GM20431 (cell line): ENCODE data around the gene ESR1.

ENCODE experiments used
- in situ Hi-C: fragments of 300-500 bp; cut with MseI, MboI; formaldehyde crosslinking; loops from one replicate; pipeline ENCODE4 v1.15.0; 2020; ENCODE audit warnings: low sequenced_read_pairs; ENCODE audit not compliant: unreplicated experiment

The ESR1 gene

GRCh38 chr6:151807513-151808370 is at the start of gene ESR1:
Gene ESR1, plus strand, starts transcription at chr6:151807682. Its CDS starts 231 bp downstream, at chr6:151807913.
- in situ Hi-C loops = no loop called here

- in situ Hi-C loops = loop anchor here (25.0 kb wide), 1 partner anchor 377 kb away; no protein-coding TSS in a partner anchor
Observed at GRCh38 chr6:151760486-151760885, 47.0 kb upstream of the ESR1 start.

GRCh38 chr6:151761851-151762250 is 45.6 kb upstream of the ESR1 start:
- in situ Hi-C loops = loop anchor here (25.0 kb wide), 1 partner anchor 375 kb away; no protein-coding TSS in a partner anchor

GRCh38 chr6:151762817-151763216 is 44.7 kb upstream of the ESR1 start:
- in situ Hi-C loops = loop anchor here (25.0 kb wide), 1 partner anchor 374 kb away; no protein-coding TSS in a partner anchor

GRCh38 chr6:151763303-151763702 is 44.2 kb upstream of the ESR1 start:
- in situ Hi-C loops = loop anchor here (25.0 kb wide), 1 partner anchor 374 kb away; no protein-coding TSS in a partner anchor

- in situ Hi-C loops = loop anchor here (25.0 kb wide), 1 partner anchor 373 kb away; no protein-coding TSS in a partner anchor
Observed at GRCh38 chr6:151763938-151764680, 43.4 kb upstream of the ESR1 start.

GRCh38 chr6:151765444-151765886 is 42.0 kb upstream of the ESR1 start:
- in situ Hi-C loops = loop anchor here (25.0 kb wide), 1 partner anchor 372 kb away; no protein-coding TSS in a partner anchor

- in situ Hi-C loops = loop anchor here (25.0 kb wide), 1 partner anchor 365 kb away; no protein-coding TSS in a partner anchor
Observed at GRCh38 chr6:151772446-151772845, 35.0 kb upstream of the ESR1 start.

GRCh38 chr6:151773382-151773781 is 34.1 kb upstream of the ESR1 start:
- in situ Hi-C loops = loop anchor here (25.0 kb wide), 1 partner anchor 364 kb away; no protein-coding TSS in a partner anchor

GRCh38 chr6:151782560-151782959 is 24.9 kb upstream of the ESR1 start:
- in situ Hi-C loops = no loop called here

- in situ Hi-C loops = no loop called here
Observed at GRCh38 chr6:151783692-151784091, 23.8 kb upstream of the ESR1 start.

- in situ Hi-C loops = no loop called here
Observed at GRCh38 chr6:151784441-151785214, 22.9 kb upstream of the ESR1 start.

GRCh38 chr6:151796842-151797530 is 10.5 kb upstream of the ESR1 start:
- in situ Hi-C loops = no loop called here

GRCh38 chr6:151803743-151804142 is 3.7 kb upstream of the ESR1 start:
- in situ Hi-C loops = no loop called here

GRCh38 chr6:151804585-151805285 is 2.7 kb upstream of the ESR1 start:
- in situ Hi-C loops = no loop called here

GRCh38 chr6:151805286-151805840 is 2.1 kb upstream of the ESR1 start:
- in situ Hi-C loops = no loop called here

GRCh38 chr6:151806757-151807512 is 547 bp upstream of the ESR1 start:
- in situ Hi-C loops = no loop called here
